ENCODE results near the gene AK5. TPM values are rescaled to one million over a fixed set of nuclear protein-coding genes. Genes with fewer than 3 reads are reported as not detected.

The AK5 gene
- total and polyA plus RNA-seq, 2 of the 4 experiments (the other 2 are of a cell fraction) = 22.5 to 25.8 TPM

GRCh38 chr1:77271852-77272580, 9.8 kb upstream of the AK5 start:
- H2AFZ ChIP-seq (replicated peaks; ENCODE audit: low read length, poor library complexity) = no peak overlapping the region
- no peak for TF ChIP-seq RFX5 (IDR thresholded peaks at IDR 0.05; ENCODE audit: low read depth, low read length)
- TF ChIP-seq USF2 (IDR thresholded peaks at IDR 0.05; ENCODE audit: low read depth, low read length) = 0 out of 2 replicates have a peak, but pooled peaks have one; percentile 12
- BruUV-seq (replicated peaks) = no TSS peak

More at GRCh38 chr1:77271852-77272580, 9.8 kb upstream of the AK5 start:
- in situ Hi-C loops (cut with MboI; ENCODE audit: low sequenced_read_pairs) (no loop called here), dilution Hi-C loops (cut with HindIII; ENCODE audit: low sequenced_read_pairs, unreplicated experiment) (no loop called here), intact Hi-C loops (cut with micrococcal nuclease) (no loop called here)
- no peak overlapping the region for H4K5ac ChIP-seq (ENCODE audit: low read depth, low read length)
- H2AK9ac ChIP-seq (replicated peaks; ENCODE audit: low read depth, low read length, poor library complexity) = no peak overlapping the region
- no peak overlapping the region for H2AK5ac ChIP-seq (ENCODE audit: low read depth, low read length)
- H3K36me3 ChIP-seq (ENCODE audit: control insufficient read depth, insufficient read depth, low read length) = no peaks in the 10 kb centered on the region
- no peaks in the 10 kb centered on the region for H3K79me1 ChIP-seq (ENCODE audit: low read depth in 1 of 2, low read length in 2 of 2)
- no peak overlapping the region for H2BK5ac ChIP-seq (ENCODE audit: low read depth, low read length, poor library complexity, severe bottlenecking)
- H3K4me1 ChIP-seq (ENCODE audit: control insufficient read depth, insufficient read depth, low read length) = peaks cover 3% of the 10 kb centered on the region; the same call in 1 of the 2 replicates
- H2BK15ac ChIP-seq (ENCODE audit: low read depth, low read length) = no peak overlapping the region
- H3K18ac ChIP-seq (ENCODE audit: low read depth, low read length) = no peak overlapping the region; the same call in 1 of the 2 replicates
- H3K4ac ChIP-seq (ENCODE audit: low read depth, low read length) = no peak overlapping the region
- no peak overlapping the region for H3K14ac ChIP-seq (replicated peaks; ENCODE audit: low read depth, low read length)
- 0 out of 2 replicates have a peak overlapping the region, but pooled peaks have one; percentile 14 for H2BK120ac ChIP-seq (ENCODE audit: low read depth, low read length)
- H2BK20ac ChIP-seq (ENCODE audit: low read depth, low read length) = peak overlapping the region; percentile 38; the same call in 1 of the 2 replicates
- H3K27me3 ChIP-seq (ENCODE audit: control insufficient read depth, insufficient read depth, low read length) = no peaks in the 10 kb centered on the region
- H3K27ac ChIP-seq (ENCODE audit: insufficient read depth, low read length) = no peak overlapping the region
- no peak overlapping the region; a peak in 1 of 4 replicates for H4K8ac ChIP-seq (ENCODE audit: low read depth in 2 of 2, low read length in 2 of 2)
- no peak overlapping the region for H3K56ac ChIP-seq (ENCODE audit: extremely low read depth, insufficient read depth, low read length)
- no peak overlapping the region; the same call in 1 of the 2 replicates for H3K23ac ChIP-seq (ENCODE audit: low read depth, low read length)
- ATAC-seq (ENCODE audit: low read depth) = peak; percentile 71
- ChIA-PET POLR2A (ENCODE audit: unreplicated experiment) (no interaction called here), CTCF (no interaction called here)
- 0 out of 2 replicates have a peak, but pooled peaks cover 3% of the 10 kb centered on the region for H3K9me1 ChIP-seq (ENCODE audit: insufficient read depth, low read length)
- no peak overlapping the region for H3K4me3 ChIP-seq (ENCODE audit: insufficient read depth, low read depth, low read length)
- H3K9ac ChIP-seq (ENCODE audit: low read depth, low read length) = no peak overlapping the region
- H4K91ac ChIP-seq (ENCODE audit: insufficient read depth, low read depth, low read length) = no peak overlapping the region
- H3K4me2 ChIP-seq (ENCODE audit: low read depth, low read length) = no peak overlapping the region
- no peaks in the 10 kb centered on the region for H4K20me1 ChIP-seq (ENCODE audit: insufficient read depth, low read length)
- H3K9me3 ChIP-seq (ENCODE audit: control insufficient read depth, insufficient read depth, low read length) = no peaks in the 10 kb centered on the region
- peak; percentile 76 for DNase-seq
